GM12891 (cell line): Measurements from ENCODE around the gene STAP1.

Experiments used
- PAX5 ChIP-seq: IDR thresholded peaks from 2 replicates; pipeline ENCODE4 v1.6.1; 2011; ENCODE audit warnings: low read length, moderate library complexity, mild to moderate bottlenecking; ENCODE audit not compliant: insufficient read depth, severe bottlenecking
- POLR2A ChIP-seq: IDR thresholded peaks from 2 replicates; pipeline ENCODE4 v1.6.1; 2011; ENCODE audit warnings: low read depth, low read length, control low read depth
- POLR2AphosphoS5 ChIP-seq: IDR thresholded peaks from 2 replicates; pipeline ENCODE4 v1.6.1; 2011; ENCODE audit warnings: low read depth, low read length, control low read depth
- TAF1 ChIP-seq: IDR thresholded peaks from 2 replicates; pipeline ENCODE4 v1.6.1; 2011; ENCODE audit warnings: low read depth, low read length, control low read depth

DNA sequence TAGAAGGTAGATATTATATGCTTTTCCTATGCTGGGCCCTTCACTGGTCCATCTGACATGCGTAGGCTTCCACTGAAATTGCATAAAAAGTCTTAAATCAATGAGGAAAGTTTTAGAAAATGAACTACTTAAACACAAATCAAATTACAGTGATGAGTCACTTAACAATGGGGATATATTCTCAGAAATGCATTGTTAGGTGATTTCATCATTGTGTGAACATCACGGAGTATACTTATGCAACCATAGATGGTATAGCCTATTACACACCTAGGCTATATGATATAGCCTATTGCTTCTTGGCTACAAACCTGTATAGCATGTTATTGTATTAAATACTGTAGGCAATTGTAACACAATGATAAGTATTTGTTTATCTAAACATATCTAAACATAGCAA lies 10.3 kb downstream of the STAP1 start:
- TF ChIP-seq POLR2A, result no peak
- TF ChIP-seq POLR2AphosphoS5, result no peak
- TF ChIP-seq TAF1, result no peak
- no peak for TF ChIP-seq PAX5
